ENCODE measurements around the gene HOTAIR.

DNA sequence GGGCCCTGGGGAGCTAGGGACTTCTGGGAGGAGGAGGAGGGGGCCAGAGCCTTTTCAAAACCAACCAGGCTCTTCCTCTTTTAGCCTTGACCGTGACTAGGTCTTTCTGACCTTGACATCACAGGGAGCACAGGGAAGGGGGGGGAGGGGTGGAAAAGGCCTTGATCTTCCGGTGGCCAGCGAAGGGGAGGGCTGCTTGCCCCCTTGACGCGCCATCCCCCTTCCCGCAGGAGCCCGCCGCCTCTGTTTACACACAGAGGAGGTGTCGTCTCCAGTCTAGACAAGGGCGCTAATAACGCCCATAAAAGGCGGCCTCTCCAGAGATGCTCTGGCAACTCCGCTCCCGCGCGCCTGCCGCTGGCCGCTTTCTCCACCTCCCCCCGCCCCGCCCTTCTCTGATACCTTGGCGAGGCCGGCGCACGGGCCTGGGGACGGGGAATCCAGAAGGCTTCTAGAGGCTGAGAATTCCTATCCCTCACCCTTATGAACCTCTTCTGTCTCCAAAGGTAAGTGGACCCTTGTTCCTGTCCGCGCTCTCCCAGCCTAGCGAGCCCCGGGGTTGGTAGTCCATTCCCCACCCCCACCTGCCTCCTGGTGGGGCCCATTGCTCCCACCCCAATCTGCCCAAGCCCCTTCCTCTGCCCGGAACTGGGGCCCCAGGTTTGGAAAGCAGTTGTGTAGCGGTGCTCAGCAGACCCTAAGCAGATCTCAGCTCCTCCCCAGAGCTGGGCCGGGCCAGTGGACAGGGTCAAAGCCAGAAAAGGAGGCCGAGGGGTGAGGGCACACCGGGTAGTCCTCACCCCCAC is 24.9 kb downstream of the HOTAIR start:
- TF ChIP-seq, protein P1, sequence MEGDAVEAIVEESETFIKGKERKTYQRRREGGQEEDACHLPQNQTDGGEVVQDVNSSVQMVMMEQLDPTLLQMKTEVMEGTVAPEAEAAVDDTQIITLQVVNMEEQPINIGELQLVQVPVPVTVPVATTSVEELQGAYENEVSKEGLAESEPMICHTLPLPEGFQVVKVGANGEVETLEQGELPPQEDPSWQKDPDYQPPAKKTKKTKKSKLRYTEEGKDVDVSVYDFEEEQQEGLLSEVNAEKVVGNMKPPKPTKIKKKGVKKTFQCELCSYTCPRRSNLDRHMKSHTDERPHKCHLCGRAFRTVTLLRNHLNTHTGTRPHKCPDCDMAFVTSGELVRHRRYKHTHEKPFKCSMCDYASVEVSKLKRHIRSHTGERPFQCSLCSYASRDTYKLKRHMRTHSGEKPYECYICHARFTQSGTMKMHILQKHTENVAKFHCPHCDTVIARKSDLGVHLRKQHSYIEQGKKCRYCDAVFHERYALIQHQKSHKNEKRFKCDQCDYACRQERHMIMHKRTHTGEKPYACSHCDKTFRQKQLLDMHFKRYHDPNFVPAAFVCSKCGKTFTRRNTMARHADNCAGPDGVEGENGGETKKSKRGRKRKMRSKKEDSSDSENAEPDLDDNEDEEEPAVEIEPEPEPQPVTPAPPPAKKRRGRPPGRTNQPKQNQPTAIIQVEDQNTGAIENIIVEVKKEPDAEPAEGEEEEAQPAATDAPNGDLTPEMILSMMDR (IDR thresholded peaks at IDR 0.05; ENCODE audit: extremely low read depth in 1 of 2, insufficient read depth in 1 of 2, low read depth in 1 of 2, low read length in 2 of 2): no peak
- TF ChIP-seq POLR2AphosphoS5 (IDR thresholded peaks at IDR 0.05; ENCODE audit: insufficient read depth, low read depth, low read length) (no peak), GATA2 (IDR thresholded peaks at IDR 0.05; ENCODE audit: insufficient read depth, insufficient read length, low read depth, low read length) (no peak), POLR2A (IDR thresholded peaks at IDR 0.05; ENCODE audit: low read depth, low read length) (no peak)
